ENCODE results near the gene ERC1. TPM values are rescaled to one million over a fixed set of nuclear protein-coding genes. Genes with fewer than 3 reads are reported as not detected.
A peak's percentile ranks its signal among the peaks of the same experiment; 100 is the strongest.

The ERC1 gene
- total RNA-seq, 4 donors from 2014 or later: 50.0 to 88.1 (median 59.7) TPM

DNA sequence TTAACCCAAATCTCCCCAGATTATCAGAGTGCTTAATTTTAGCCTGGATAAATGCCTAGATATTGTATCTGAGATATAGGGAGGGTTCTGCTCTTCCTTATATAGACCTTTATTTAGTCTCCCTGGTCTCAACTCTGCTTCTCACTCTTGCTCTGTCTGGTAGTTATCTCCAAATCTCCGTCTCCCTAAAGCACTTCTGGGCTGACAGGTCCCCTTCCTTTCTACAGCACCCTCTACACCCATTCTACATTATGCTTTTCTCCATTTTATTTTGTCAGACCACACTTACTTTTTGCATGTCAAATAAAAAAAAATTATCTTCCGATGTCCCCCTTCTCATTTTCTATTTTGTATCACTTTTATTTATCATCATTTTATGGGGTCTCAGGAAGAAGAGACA lies 2.0 kb upstream of the ERC1 start:
- no peak for DNase-seq (ENCODE audit: extremely low spot score)
- Histone ChIP-seq H3K36me3 (peaks cover 0 to 5% (median 2%) of the 10 kb centered on the region in 4 donors), H3K27me3 (no peaks in the 10 kb centered on the region), H3K4me1 (peaks cover 31 to 47% (median 43%) of the 10 kb centered on the region in 4 donors), H3K4me3 (peak overlapping the region; percentile 88 to 99 (median 98)), H3K9me3 (no peaks in the 10 kb centered on the region), H3K27ac (replicated peaks in 1 of 4) (peak overlapping the region; percentile 95 to 99 (median 99))
- intact Hi-C loops (cut with DNase I): loop anchor here (5.0 kb wide), 2 partner anchors 37 to 103 kb away; no protein-coding TSS in a partner anchor
- no peak for TF ChIP-seq POLR2A (IDR thresholded peaks at IDR 0.05; ENCODE audit: low read depth)
- TF ChIP-seq EP300 (IDR thresholded peaks at IDR 0.05): no peak
- no peak for TF ChIP-seq CTCF (IDR thresholded peaks at IDR 0.05)
- TF ChIP-seq POLR2AphosphoS5 (IDR thresholded peaks at IDR 0.05): no peak
- 74% methylated on average over 2 of the region's 2 CpGs for WGBS

- intact Hi-C loops (cut with DNase I): loop anchor here (5.0 to 10.0 kb wide), 3 partner anchors 38 to 595 kb away; no protein-coding TSS in a partner anchor
- Histone ChIP-seq H3K36me3 (peaks cover 0 to 5% (median 2%) of the 10 kb centered on the region in 4 donors), H3K27ac (replicated peaks in 1 of 4) (peak overlapping the region; percentile 95 to 99 (median 99)), H3K9me3 (no peaks in the 10 kb centered on the region), H3K4me3 (peak overlapping the region; percentile 88 to 99 (median 98)), H3K27me3 (no peaks in the 10 kb centered on the region), H3K4me1 (peaks cover 31 to 53% (median 51%) of the 10 kb centered on the region in 4 donors)
- DNase-seq (ENCODE audit: extremely low spot score): peak; percentile 91
- 2% methylated on average over 22 of the region's 40 CpGs for WGBS
- peak in 1 of 2 donors; percentile 38 for TF ChIP-seq POLR2AphosphoS5 (IDR thresholded peaks at IDR 0.05)
- peak in 1 of 3 experiments; percentile 4 for TF ChIP-seq CTCF (IDR thresholded peaks at IDR 0.05)
- TF ChIP-seq POLR2A (IDR thresholded peaks at IDR 0.05; ENCODE audit: low read depth): no peak
- no peak for TF ChIP-seq EP300 (IDR thresholded peaks at IDR 0.05)
Measured at GRCh38 chr12:989751-990660, 1.0 kb upstream of the ERC1 start.

DNA sequence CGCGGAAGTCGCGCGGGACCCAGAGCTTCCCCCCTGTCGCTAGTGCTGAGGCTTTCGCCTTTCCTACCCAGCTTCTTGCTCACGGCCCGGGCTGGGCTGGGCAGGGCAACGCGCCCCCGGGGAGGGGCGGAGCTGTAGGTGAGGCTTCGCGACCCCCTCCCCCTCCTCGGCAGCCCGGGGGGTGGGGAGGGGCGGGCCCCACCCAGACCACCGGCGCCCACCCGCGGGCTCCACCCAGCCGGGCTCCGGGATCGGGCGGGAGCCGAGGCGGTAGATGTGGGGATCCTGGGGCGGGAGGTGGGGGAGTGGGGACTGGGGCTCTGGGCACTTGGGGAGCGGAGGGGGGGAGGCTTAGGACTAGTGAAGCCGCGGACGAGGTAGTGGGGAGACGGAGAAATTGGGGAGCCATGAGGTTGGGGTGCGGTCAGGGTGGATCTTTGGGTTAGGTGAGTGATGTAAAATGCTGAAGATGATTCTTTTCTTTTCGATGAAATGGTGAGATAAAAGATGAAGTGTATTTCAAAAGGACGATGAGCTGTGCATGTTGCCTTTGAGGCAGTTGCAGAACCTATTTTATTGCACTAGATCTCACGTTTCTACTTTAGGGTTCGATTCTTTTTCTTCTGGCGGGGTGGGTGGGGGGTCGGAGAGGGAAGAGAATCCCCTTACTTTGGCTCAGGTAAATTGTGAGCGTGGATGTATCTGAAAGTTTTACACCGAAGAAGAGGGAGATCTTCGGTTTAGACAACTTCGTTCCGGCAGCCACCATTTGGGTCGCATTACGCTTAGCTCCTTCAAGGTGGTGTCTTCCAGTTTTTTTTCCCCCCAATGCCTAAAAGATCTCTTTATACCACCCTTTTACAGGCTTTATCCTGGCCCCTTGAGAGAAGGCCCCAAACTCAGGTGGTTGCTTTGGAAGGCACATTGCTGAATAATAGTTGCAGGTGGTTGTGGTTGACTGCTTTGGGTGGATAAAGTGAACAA lies 619 bp downstream of the ERC1 start:
- Histone ChIP-seq H3K4me1 (peaks cover 31 to 61% (median 61%) of the 10 kb centered on the region in 4 donors), H3K27ac (replicated peaks in 1 of 4) (peak overlapping the region; percentile 95 to 99 (median 99)), H3K9me3 (no peaks in the 10 kb centered on the region), H3K27me3 (no peaks in the 10 kb centered on the region), H3K36me3 (peaks cover 0 to 5% (median 0%) of the 10 kb centered on the region in 4 donors), H3K4me3 (peak overlapping the region; percentile 88 to 99 (median 98))
- intact Hi-C loops (cut with DNase I): loop anchor here (10.0 kb wide), 1 partner anchor 593 kb away; no protein-coding TSS in a partner anchor
- DNase-seq (ENCODE audit: extremely low spot score): no peak
- TF ChIP-seq POLR2AphosphoS5 (IDR thresholded peaks at IDR 0.05) (no peak), EP300 (IDR thresholded peaks at IDR 0.05) (no peak), POLR2A (IDR thresholded peaks at IDR 0.05; ENCODE audit: low read depth) (no peak), CTCF (IDR thresholded peaks at IDR 0.05) (no peak)
- 7% methylated on average over 22 of the region's 48 CpGs for WGBS

DNA sequence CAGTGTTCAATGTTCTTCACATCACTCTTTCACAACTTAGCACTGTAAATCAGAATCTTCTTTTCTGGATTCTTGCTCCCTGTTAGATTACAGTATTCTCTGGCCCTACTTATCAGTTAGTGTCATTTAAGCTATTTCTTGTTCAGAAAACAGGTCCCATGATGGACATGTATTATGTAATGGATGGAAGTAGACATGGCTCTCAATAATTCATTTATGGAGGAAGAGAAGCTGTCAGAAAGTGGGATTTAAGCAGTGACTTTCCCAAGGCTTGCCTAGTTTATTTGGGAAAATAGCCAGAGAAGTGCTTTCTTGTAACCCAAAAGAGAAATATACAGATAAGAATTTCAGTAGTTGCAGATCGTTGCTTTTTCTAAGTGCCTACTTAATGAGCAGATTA lies 1.6 kb downstream of the ERC1 start:
- intact Hi-C loops (cut with DNase I): loop anchor here (10.0 kb wide), 1 partner anchor 592 kb away; no protein-coding TSS in a partner anchor
- Histone ChIP-seq H3K27me3 (no peaks in the 10 kb centered on the region), H3K9me3 (no peaks in the 10 kb centered on the region), H3K36me3 (peaks cover 0 to 3% (median 0%) of the 10 kb centered on the region in 4 donors), H3K27ac (replicated peaks in 1 of 4) (peak overlapping the region; percentile 95 to 99 (median 99)), H3K4me3 (peak overlapping the region in 2 of 4 donors; percentile 88 to 98), H3K4me1 (peaks cover 31 to 71% (median 68%) of the 10 kb centered on the region in 4 donors)
- 25% methylated on average over 1 of the region's 1 CpG for WGBS
- TF ChIP-seq CTCF (IDR thresholded peaks at IDR 0.05): no peak
- no peak for TF ChIP-seq POLR2AphosphoS5 (IDR thresholded peaks at IDR 0.05)
- TF ChIP-seq EP300 (IDR thresholded peaks at IDR 0.05): no peak
- TF ChIP-seq POLR2A (IDR thresholded peaks at IDR 0.05; ENCODE audit: low read depth): no peak
- no peak for DNase-seq (ENCODE audit: extremely low spot score)

Measured in esophagus muscularis mucosa (tissue), 4 donors.